ENCODE data around the gene LDLRAD4. TPM values are rescaled to one million over a fixed set of nuclear protein-coding genes. Genes with fewer than 3 reads are reported as not detected.
"Not testable (repeated sequence)": the region's sequence is repeated elsewhere in the genome, so short reads cannot be mapped to it uniquely, and the experiment has no call there.

LDLRAD4 gene
- total RNA-seq, 1 experiment from 2014 or later, result 15.5 TPM

GRCh38 chr18:13645093-13645492 lies 426.5 kb downstream of the LDLRAD4 start:
- DNase-seq (ENCODE audit: low read depth, low spot score), result no peak
- in situ Hi-C loops (cut with HindIII; ENCODE audit: low pct_unique_long_range_greater_than_20kb, low sequenced_read_pairs), result loop anchor here (25.0 kb wide), 1 partner anchor 433 kb away; the partner anchor contains the start of gene LDLRAD4

GRCh38 chr18:13646633-13647032 lies 428.1 kb downstream of the LDLRAD4 start:
- DNase-seq (ENCODE audit: low read depth, low spot score), result no peak
- in situ Hi-C loops (cut with HindIII; ENCODE audit: low pct_unique_long_range_greater_than_20kb, low sequenced_read_pairs), result loop anchor here (25.0 kb wide), 1 partner anchor 434 kb away; the partner anchor contains the start of gene LDLRAD4

GRCh38 chr18:13647761-13648160 lies 429.2 kb downstream of the LDLRAD4 start:
- in situ Hi-C loops (cut with HindIII; ENCODE audit: low pct_unique_long_range_greater_than_20kb, low sequenced_read_pairs), result loop anchor here (25.0 kb wide), 1 partner anchor 435 kb away; the partner anchor contains the start of gene LDLRAD4
- DNase-seq (ENCODE audit: low read depth, low spot score), result no peak

GRCh38 chr18:13649397-13650390 lies 431.1 kb downstream of the LDLRAD4 start:
- in situ Hi-C loops (cut with HindIII; ENCODE audit: low pct_unique_long_range_greater_than_20kb, low sequenced_read_pairs), result loop anchor here (25.0 kb wide), 1 partner anchor 437 kb away; the partner anchor contains the start of gene LDLRAD4

GRCh38 chr18:13653746-13654433 lies 435.3 kb downstream of the LDLRAD4 start:
- no peak for DNase-seq (ENCODE audit: low read depth, low spot score)
- in situ Hi-C loops (cut with HindIII; ENCODE audit: low pct_unique_long_range_greater_than_20kb, low sequenced_read_pairs), result no loop called here

More at GRCh38 chr18:13649397-13650390, 431.1 kb downstream of the LDLRAD4 start:
- DNase-seq (ENCODE audit: low read depth, low spot score), result no peak

DNA sequence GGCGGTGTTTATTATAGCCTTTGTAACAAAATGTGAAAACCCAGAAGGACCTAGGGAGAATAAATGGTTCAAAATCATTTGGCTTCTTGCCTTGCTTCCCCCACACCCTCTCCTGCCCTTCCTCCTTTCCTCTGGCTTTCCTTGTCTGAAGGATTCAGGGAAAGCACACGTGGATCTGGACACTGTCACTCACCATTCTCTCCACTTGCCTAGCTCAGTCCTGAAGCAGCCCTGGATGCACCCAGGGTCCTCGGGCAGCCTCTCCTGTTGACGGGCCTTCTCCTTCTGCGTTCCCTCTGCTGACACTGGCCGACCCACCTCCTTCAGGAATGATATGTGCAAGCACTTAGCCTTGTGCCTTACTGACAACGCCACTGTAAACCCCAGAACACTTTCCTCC lies 439.4 kb downstream of the LDLRAD4 start:
- in situ Hi-C loops (cut with HindIII; ENCODE audit: low pct_unique_long_range_greater_than_20kb, low sequenced_read_pairs), result no loop called here
- no peak for DNase-seq (ENCODE audit: low read depth, low spot score)

GRCh38 chr18:13658436-13659204 lies 440.1 kb downstream of the LDLRAD4 start:
- no peak for DNase-seq (ENCODE audit: low read depth, low spot score)
- in situ Hi-C loops (cut with HindIII; ENCODE audit: low pct_unique_long_range_greater_than_20kb, low sequenced_read_pairs), result no loop called here

DNA sequence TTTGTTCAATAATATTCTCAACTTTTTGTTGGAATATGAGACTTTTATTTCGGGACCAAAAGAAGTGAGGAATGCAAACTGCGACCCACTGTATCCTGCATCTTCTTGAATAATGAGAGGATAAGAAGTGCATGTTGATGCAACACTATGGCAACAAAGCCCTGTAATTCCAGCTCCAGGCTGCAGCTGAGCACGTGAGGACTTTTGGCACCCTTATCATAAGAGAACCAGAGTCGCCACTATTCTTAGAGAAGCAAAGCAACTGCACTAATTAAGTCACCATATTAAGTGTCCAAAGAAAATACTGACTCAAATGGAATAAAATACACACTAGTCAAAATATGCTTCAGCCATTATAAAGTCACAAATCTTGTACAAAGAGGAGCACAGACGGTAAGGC lies 441.9 kb downstream of the LDLRAD4 start:
- in situ Hi-C loops (cut with HindIII; ENCODE audit: low pct_unique_long_range_greater_than_20kb, low sequenced_read_pairs), result no loop called here

DNA sequence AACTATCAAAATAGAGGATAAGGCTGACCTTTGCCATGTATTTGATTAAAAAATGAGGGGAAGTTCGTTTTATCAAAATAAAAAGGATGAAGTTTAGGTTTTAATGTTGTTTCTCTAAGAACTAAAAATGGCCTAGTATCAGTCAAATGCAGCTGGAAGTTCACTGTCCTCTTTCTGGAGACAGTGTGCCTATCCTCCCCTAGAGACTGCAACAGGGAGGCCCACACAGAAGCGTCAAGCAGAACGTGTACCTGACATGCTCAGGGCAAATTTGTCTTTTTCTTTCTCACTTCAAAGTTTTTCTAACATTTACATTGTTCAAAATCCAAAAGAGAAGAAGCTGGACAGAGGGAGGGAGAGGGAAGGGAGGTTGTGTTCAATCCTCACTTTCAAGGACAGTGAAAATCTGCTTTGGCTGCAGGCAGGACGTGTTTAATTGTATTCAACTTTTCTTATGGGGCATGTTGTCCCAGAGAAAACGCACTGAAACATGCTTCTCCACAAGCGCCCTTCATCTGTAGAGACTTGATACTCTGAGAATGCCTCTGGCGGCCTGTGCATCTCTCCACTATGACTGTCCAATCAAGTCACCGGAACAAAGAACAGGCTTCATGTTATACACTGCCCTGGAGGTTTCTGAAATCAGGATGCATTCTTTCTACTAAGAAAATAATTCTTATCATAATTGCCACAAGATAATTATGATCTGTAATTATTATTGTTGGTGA lies 442.7 kb downstream of the LDLRAD4 start:
- in situ Hi-C loops (cut with HindIII; ENCODE audit: low pct_unique_long_range_greater_than_20kb, low sequenced_read_pairs), result no loop called here
- no peak for DNase-seq (ENCODE audit: low read depth, low spot score)

More for the DNA sequence above, 441.9 kb downstream of the LDLRAD4 start:
- DNase-seq (ENCODE audit: low read depth, low spot score), result no peak

- DNase-seq (ENCODE audit: low read depth, low spot score), result no peak
- in situ Hi-C loops (cut with HindIII; ENCODE audit: low pct_unique_long_range_greater_than_20kb, low sequenced_read_pairs), result no loop called here
Observed at GRCh38 chr18:13661779-13662256, 443.3 kb downstream of the LDLRAD4 start.

- no peak for DNase-seq (ENCODE audit: low read depth, low spot score)
- in situ Hi-C loops (cut with HindIII; ENCODE audit: low pct_unique_long_range_greater_than_20kb, low sequenced_read_pairs), result no loop called here
Observed at GRCh38 chr18:13672657-13673056, 454.1 kb downstream of the LDLRAD4 start.

DNA sequence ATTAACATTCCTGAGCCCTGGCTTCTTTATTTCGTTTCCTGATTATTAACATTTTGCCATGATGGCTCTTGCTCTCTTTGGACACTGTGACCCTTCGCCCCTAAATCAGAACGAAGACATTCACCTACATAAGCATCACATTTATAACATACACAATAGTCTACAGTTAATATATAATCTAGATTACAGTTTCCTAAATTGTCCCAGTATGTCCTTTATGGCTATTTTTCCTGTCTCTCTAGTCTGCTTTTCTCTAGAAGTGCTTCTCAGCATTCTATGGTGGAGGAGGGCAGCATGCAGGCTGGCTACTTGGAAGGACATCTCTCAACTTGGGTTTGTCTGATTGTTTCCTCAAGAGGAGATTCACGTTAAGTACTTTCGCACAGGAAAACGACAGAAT lies 457.9 kb downstream of the LDLRAD4 start:
- no peak for DNase-seq (ENCODE audit: low read depth, low spot score)
- in situ Hi-C loops (cut with HindIII; ENCODE audit: low pct_unique_long_range_greater_than_20kb, low sequenced_read_pairs), result no loop called here

DNA sequence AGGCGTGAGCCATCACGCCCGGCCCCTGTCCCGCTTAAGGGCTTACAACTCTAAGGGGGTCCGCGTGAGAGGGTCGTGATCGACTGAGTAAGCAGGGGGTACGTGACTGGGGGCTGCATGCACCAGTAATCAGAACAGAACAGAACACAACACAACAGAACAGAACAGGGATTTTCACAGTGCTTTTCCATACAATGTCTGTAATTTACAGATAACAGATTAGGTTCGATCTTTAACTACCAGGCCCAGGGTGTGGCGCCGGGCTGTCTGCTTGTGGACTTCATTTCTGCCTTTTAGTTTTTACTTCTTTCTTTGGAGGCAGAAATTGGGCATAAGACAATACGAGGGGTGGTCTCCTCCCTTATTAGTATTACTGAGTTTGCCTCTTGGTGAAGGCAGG lies 458.8 kb downstream of the LDLRAD4 start:
- in situ Hi-C loops (cut with HindIII; ENCODE audit: low pct_unique_long_range_greater_than_20kb, low sequenced_read_pairs); DNase-seq (ENCODE audit: low read depth, low spot score): not testable (repeated sequence)

DNA sequence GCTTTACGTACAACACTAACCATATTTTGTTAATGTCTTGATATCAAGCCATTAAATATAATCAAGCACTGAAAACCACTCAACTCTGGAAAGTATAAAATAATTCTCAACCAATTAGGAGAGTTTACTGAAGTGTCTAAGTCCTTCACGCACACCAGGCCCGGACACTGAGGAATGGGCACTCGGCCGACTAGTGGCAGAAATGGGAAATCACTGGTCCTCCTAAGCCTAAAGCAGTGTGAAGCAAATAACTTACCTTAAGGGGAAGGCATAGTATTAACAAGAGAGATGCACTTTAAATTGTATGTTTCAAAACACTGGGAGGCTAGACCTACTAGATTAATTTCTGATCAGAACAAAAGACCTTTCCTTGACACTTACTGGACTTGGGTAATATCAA lies 462.1 kb downstream of the LDLRAD4 start:
- in situ Hi-C loops (cut with HindIII; ENCODE audit: low pct_unique_long_range_greater_than_20kb, low sequenced_read_pairs), result no loop called here
- DNase-seq (ENCODE audit: low read depth, low spot score), result peak; percentile 66

DNA sequence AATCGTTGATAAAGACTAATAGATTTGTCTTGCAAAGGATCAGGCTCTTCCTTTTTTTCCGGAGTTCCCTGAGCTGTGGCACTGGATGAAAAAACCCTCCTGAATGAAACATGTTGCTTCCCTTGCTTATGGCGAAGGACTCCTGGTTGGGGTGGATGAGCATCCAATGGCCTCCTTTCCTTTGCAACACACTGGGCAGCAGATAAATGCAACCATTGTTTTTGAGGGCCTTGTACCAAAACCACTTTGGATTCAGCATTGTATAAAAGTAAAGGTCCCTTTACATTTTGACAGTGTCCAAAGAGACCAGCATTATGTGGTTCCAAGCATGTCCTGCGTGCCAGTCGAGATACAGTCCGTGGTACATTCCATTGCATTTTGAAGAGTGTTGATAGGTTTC lies 463.1 kb downstream of the LDLRAD4 start:
- DNase-seq (ENCODE audit: low read depth, low spot score), result peak; percentile 83

GRCh38 chr18:13684546-13684945 lies 466.0 kb downstream of the LDLRAD4 start:
- DNase-seq (ENCODE audit: low read depth, low spot score), result no peak
- in situ Hi-C loops (cut with HindIII; ENCODE audit: low pct_unique_long_range_greater_than_20kb, low sequenced_read_pairs), result no loop called here

More for the DNA sequence above, 463.1 kb downstream of the LDLRAD4 start:
- in situ Hi-C loops (cut with HindIII; ENCODE audit: low pct_unique_long_range_greater_than_20kb, low sequenced_read_pairs), result no loop called here

All from SK-MEL-5 (cell line).